Measurements from ENCODE around the gene TNIP2.

TNIP2 gene

DNA sequence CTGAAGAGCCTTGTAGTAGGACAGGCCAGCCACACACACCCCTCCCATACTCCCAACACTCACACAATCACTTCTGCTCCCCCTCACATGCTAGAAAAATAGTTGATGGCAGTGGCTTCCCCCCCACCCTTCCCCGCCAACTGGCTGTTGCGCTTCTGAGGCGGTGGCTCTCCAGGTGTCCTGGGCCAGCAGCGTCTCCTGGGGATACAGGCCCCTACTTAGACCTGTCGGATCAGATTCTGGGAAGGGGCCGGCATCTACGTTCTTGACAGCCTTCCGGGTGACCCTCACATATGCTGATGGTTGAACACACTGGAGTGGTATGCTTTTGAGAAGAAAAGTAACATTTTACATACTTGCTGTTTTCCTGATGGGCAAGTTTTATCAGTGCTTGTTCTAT lies 39.9 kb downstream of the TNIP2 start:
- no peak for DNase-seq (ENCODE audit: low spot score)

DNA sequence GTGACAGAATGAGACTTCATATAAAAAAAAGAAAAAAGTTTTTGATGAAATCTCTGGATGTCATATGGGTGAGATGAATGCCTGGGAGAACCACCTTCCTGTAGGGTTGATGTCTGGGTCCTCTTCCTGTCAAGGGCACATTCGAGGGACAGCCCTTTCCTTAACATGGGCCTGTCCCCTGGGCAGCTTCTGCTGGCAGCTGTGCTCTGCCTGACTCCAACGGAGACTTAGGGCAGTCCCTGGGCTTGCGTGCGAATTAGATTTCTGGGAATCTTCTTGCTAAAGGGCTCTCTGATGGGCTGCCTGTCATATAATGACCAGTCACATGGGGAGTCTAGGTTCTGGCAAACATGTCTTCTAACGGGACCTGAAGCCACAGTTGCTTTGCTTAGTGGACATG lies 40.7 kb downstream of the TNIP2 start:
- DNase-seq (ENCODE audit: low spot score) = no peak

DNA sequence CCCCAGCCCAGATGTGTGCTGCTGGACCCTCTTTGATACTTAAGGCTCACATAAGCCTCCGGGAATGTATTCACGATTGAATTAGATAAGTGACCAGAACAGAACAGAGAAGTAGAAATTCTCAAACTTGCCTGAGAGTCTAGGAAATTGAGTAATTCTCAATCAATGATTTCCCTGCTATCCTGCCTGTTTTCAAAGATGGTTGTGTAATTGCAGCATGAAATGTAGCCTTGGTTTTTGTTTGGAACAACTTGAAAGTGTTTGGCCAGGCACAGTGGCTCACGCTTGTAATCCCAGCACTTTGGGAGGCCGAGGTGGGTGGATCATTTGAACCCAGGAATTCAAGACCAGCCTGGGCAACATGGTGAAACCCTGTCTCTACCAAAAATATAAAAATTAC lies 41.2 kb downstream of the TNIP2 start:
- DNase-seq (ENCODE audit: low spot score) = no peak

DNA sequence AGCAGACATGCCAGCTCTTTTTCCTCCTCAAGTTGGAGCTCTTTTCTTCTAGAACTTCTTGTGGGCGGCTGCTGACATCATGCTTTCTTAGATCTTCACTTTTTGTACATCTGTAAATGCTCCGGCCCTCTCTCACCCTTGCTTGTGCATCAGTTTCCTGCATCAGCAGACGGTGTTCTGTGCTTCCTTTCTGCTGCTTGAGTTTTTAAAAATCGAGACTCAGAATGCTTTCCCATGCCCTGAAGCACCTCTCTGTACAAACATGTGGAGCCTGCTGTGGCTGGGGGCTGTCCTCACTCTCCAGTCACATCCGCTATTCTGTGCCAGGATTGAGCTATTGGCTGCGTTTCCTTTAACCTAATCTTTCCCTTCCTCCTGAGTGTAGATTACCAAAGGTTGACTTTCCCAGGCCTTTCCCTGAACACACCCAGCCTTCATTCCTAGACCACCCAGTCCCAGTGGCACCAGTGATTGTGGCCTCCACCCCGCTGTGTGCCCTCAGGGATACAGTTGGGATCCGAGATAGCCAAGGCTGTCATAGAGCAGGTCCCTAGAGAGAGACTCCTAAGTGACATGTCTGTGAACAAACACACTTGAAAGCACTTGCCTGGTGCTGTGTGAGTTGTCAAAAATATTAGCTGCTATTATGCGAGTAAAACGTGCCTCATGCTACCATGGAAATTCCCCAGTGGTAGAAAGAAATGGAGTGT lies 41.9 kb downstream of the TNIP2 start:
- peak; percentile 24 for DNase-seq (ENCODE audit: low spot score)

DNA sequence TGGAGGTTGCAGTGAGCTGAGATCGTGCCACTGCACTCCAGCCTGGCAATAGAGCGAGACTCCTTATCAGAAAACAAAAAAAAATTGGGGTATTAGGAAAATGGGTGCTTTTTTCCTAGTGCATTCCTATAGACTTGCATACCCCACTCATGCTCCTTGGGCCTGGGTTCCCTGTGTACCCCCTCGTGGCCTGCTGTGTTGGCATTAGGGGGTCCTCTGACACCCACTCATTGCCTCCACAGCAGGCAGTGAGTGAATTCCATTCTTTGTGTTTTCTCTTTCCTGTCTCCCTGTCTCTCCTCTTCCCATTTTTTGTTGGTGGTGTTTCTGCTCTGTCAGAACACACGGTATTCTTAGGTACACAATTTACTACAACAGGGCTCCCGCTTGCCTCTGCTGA lies 42.8 kb downstream of the TNIP2 start:
- DNase-seq (ENCODE audit: low spot score) = no peak

DNA sequence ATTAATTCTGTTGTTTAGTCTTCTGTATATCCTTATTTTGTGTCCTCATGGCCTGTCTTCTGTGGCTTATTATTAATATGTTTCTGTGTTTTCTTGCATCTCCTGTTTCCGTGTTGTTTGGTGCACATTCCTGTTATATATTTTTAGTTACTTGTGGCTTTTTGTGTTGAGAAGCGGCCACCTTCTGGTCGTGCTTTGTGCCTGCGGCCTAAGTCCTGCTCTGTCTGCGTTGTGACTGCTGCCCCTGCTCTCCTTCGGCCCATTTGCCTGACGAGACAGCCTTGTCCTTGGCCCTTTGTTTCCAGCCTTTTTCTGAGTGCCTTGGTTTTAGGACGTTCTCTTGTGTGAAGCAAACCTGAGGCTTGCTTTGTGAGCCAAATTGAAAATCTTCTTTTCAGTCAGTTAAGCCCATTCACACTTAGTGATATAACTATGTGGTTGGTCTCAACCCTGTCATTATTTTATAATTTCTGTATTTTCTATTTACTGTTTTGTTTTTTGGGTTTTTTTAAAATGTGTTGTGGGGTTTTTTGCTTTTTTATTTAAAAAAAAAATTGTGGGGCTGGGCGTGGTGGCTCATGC lies 43.8 kb downstream of the TNIP2 start:
- DNase-seq (ENCODE audit: low spot score) = no peak

DNA sequence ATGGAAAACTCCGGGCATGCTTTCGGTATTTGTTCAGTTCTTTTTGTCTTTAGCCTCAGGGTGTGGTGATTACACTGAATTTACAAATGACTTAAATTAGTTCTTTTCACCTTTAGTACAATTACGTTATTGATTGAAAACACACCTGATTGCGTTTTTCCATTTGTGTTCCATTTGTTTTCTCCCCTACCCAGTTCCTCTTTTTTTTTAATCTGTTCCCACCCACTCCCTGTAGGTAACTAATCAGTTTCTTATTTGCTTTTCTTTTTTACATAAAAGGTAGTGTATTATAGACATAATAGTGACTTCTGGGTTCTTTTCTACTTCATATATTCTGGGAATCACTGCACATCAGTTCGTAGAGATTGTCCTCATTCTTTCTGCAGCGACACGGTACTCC lies 53.4 kb downstream of the TNIP2 start:
- DNase-seq (ENCODE audit: low spot score) = no peak

DNA sequence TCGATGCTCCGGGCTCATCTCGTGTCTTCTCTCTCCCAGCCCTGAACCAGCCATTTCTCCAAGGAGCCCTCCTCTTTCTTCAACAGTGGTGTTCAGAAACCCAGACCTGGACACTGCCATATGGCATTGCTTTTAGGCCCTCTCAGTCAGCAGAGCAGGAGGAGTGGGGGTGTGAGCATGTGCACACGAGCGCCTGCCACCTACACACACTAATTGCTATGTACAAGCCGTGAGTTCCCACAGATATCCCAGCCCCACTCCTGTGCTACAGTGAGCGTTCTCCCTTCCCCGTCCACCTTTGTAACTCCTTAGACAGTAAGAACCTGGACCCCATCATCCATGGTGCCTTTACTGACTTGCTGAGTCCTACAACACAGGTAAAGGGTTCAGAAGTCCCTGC lies 53.8 kb downstream of the TNIP2 start:
- DNase-seq (ENCODE audit: low spot score) = no peak

DNA sequence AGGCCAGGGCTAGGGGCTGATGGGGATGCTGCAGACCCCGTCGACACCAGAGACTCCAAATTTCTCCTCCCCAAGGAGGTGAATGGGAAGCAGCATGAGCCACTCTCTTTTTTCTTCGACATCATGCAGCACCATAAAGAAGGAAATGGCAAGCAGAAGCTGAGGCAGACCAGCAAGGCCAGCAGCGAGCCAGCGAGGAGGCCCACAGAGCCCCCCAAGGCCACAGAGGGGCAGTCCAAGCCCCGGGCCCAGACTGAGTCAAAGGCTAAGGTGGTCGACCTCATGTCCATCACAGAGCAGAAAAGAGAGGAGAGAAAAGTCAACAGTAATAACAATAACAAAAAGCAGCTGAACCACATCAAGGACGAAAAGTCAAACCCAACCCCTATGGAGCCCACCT lies 56.1 kb downstream of the TNIP2 start:
- DNase-seq (ENCODE audit: low spot score) = no peak

DNA sequence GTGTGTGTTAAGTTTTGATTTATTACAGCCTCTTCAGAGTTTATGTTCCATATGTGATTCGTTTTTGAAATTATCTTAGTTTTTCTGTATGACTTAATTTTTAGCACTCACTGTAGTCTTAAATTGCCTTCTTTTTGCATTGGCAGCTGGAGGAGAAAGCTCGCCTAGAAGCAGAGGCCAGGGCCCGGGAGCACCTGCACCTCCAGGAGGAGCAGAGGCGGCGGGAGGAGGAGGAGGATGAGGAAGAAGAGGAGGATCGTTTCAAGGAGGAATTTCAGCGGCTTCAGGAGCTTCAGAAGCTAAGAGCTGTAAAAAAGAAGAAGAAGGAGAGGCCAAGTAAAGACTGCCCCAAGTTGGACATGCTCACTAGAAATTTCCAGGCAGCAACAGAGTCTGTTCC lies 56.6 kb downstream of the TNIP2 start:
- DNase-seq (ENCODE audit: low spot score) = no peak

DNA sequence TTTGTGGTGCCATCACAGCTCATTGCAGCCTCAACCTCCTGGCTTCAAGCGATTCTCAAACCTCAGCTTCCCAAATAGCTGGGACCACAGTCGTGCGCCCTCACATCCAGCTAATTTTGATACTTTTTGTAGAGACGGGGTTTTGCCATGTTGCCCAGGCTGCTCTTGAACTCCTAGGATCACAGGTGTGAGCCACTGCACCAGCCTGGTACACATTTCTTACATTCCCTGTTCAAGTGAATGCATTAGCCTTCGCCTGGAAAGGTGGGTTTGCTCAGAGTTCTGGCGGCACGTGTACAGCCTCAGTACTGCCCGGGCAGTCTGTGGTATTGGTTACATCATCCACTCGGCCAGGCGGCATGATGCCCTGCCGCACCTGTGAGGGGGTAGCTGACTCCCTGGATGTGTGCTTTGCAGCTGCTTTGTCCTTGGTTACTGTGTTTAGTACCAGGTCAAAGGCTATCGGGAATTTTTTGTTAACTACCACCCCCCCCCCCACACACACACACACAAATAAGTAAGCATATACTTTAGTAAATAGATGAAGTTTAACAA lies 57.1 kb downstream of the TNIP2 start:
- no peak for DNase-seq (ENCODE audit: low spot score)

DNA sequence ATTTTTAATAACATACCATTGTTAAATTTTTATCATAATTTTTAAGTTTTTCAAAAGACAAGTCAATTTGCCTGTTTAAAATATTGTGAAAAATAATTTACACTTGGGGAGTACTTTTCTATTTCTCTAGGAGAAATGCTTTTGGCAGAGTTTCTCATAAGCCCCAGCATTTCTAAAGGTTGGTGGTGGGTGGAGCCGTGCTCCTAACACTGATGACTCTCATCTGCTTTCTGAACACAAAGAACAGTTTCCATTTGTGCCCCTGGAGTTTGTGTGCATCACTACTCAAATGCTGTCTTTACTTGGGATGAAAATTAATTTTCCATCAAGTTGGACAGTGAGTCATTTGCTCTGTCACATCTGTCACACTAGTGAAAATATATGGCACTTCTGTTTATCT lies 57.6 kb downstream of the TNIP2 start:
- DNase-seq (ENCODE audit: low spot score) = no peak

DNA sequence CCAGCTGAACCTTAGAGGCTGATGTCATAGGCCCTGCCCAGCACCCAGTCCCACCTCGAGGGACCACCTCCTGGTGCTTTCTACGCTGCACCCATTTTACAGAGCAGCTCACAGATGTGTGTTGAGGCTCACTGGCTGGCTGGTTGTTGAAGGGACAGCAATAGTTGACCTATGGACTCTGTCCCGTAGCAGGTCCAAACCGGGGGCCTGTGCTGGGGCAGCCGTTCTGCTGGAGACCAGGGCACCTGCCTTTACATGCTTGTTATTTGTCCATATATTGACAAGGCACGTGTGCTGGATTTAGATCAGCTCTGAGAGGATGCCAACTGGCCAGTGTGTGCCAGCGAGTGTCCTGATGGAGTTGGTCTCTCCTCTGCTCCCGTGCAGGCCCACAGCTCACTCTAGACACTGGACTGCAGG lies 58.1 kb downstream of the TNIP2 start:
- DNase-seq (ENCODE audit: low spot score) = no peak

DNA sequence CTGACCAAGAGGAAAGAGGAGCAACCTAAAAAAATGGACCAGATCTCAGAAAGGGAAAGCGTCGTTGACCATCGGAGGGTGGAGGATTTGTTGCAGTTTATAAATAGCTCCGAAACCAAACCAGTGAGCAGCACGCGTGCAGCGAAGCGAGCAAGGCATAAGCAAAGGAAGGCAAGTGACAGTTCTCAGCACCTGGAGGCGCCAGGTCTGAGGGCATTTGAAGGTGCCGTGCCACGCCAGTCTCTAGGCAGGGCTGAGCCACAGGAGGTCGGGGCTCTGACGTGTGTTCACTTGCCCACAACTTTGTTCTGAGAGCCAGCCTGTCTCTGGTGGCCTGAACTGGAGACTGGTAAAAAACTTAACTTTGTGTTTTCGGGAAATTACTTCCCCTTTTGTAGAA lies 59.7 kb downstream of the TNIP2 start:
- no peak for DNase-seq (ENCODE audit: low spot score)

DNA sequence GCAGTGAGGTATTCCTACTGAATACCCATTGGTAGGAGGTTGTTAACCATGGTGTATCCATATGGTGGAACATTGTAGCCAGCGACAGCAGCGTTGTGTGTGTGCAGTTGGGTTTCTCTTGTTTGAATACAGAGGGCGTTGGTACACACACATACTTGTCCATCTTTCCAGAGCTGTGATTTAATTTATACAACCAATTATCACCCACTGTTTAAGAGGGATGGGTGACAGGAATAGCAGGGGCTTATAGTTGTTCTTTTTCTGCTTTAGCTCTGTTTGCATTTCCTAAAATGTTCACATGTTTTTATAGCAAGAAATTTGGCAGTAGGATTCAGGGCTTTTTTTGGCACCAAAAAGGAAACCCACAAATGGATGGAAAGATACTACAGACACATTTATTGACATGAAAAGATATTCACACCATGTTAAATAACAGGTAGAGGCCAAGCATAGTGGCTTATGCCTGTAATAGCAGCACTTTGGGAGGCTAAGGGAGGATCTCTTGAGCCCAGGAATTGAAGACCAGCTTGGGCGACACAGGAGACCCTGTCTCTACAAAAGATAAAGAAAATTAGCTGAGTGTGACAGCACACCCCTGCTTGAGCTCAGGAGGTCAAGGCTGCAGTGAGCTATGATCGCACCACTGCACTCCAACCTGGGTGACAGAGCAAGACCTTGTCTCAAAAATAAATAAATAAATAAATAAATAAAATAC lies 60.6 kb downstream of the TNIP2 start:
- DNase-seq (ENCODE audit: low spot score) = no peak

DNA sequence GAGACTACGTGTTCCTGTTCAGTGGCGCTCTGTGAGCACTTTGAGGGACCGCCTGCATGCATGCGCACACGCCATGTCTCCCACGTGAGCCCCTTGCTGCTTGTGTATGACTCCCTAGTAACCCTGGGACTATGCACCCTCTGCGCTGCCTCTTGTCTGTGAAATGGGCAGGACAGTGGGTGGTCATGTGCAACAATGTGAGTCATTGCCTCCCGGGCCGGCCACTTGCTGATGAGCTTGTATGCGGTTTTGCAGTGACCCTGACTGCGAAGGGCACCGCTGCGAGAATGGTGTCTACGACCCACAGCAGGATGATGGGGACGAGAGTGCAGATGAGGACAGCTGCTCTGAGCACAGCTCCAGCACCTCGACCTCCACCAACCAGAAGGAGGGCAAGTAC lies 61.4 kb downstream of the TNIP2 start:
- no peak for DNase-seq (ENCODE audit: low spot score)

DNA sequence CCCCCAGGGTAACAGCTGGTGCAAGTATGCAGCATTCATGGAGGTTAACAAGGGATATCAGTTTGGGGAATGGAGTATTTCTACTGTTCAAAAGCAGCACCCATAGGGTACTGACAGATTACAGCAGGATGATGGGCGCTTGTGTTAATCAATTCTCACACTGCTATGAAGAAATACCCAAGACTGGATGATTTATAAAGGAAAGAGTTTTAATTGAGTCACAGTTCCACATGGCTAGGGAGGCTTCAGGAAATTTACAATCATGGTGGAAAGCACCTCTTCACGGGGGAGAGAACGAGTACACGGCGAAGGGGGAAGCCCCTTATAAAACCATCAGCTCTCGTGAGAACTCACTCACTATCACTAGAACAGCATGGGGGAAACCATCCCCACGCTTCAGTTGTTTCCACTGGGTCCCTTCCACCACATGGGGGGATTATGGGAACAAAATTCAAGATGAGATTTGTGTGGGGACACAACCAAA lies 64.1 kb downstream of the TNIP2 start:
- no peak for DNase-seq (ENCODE audit: low spot score)

All from AG08395 (cell line).